HL-60 (cell line): ENCODE measurements around the gene BBS5.

ENCODE experiments used
- POLR2AphosphoS5 ChIP-seq: IDR thresholded peaks from 2 replicates; pipeline ENCODE4 v1.6.1; 2012; ENCODE audit warnings: low read depth
- TF ChIP-seq, protein P1 (sequence below): IDR thresholded peaks from one replicate; pipeline ENCODE4 v1.5.1; 2011; ENCODE audit warnings: low read length, control low read depth, inconsistent platforms; ENCODE audit not compliant: insufficient read depth

- TF ChIP-seq, protein P1, sequence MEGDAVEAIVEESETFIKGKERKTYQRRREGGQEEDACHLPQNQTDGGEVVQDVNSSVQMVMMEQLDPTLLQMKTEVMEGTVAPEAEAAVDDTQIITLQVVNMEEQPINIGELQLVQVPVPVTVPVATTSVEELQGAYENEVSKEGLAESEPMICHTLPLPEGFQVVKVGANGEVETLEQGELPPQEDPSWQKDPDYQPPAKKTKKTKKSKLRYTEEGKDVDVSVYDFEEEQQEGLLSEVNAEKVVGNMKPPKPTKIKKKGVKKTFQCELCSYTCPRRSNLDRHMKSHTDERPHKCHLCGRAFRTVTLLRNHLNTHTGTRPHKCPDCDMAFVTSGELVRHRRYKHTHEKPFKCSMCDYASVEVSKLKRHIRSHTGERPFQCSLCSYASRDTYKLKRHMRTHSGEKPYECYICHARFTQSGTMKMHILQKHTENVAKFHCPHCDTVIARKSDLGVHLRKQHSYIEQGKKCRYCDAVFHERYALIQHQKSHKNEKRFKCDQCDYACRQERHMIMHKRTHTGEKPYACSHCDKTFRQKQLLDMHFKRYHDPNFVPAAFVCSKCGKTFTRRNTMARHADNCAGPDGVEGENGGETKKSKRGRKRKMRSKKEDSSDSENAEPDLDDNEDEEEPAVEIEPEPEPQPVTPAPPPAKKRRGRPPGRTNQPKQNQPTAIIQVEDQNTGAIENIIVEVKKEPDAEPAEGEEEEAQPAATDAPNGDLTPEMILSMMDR: no peak
- no peak for TF ChIP-seq POLR2AphosphoS5
These were observed 34.6 kb downstream of the BBS5 start for GRCh38 chr2:169513926-169514325.
